ENCODE data around the gene KIF2B. TPM values are rescaled to one million over a fixed set of nuclear protein-coding genes. Genes with fewer than 3 reads are reported as not detected.

KIF2B gene
- total and polyA plus RNA-seq, 2 donors (not counting 1 experiment from before 2014, with no cell fraction given) = not detected

- intact Hi-C loops (cut with micrococcal nuclease) = no loop called here
- DNase-seq = no peak
- WGBS (ENCODE audit: insufficient coverage) = 100% methylated on average over 1 of the region's 5 CpGs
- no peaks in the 10 kb centered on the region for H4K20me1 ChIP-seq (ENCODE audit: control insufficient read depth, insufficient read depth, low read length, poor library complexity, severe bottlenecking)
- H3K27me3 Mint-ChIP-seq = no peaks in the 10 kb centered on the region
- ATAC-seq (ENCODE audit: low read depth) = no peak
- no peaks in the 10 kb centered on the region for H3K4me1 ChIP-seq (ENCODE audit: control insufficient read depth in 2 of 2, insufficient read depth in 2 of 2, low read length in 2 of 2)
- no peaks in the 10 kb centered on the region for H3K9me3 Mint-ChIP-seq (ENCODE audit: insufficient read depth)
- H2AFZ ChIP-seq (ENCODE audit: insufficient read depth, low read depth, low read length, poor library complexity, severe bottlenecking) = no peak overlapping the region
- CTCF ChIA-PET = no interaction called here
- no peak for TF ChIP-seq EZH2 (IDR thresholded peaks at IDR 0.05; ENCODE audit: borderline replicate concordance, insufficient read depth, low read depth, low read length, poor library complexity, severe bottlenecking)
- TF ChIP-seq CTCF (IDR thresholded peaks at IDR 0.05) = no peak
- H3K27ac Mint-ChIP-seq = no peak overlapping the region
- H3K4me1 Mint-ChIP-seq = no peaks in the 10 kb centered on the region
- H3K27me3 ChIP-seq (replicated peaks in 1 of 4; ENCODE audit: control extremely low read depth in 1 of 4, control insufficient read depth in 3 of 4, insufficient read depth in 4 of 4, low read length in 3 of 4) = no peaks in the 10 kb centered on the region
- H3K36me3 ChIP-seq (replicated peaks in 1 of 2; ENCODE audit: control extremely low read depth in 1 of 2, control insufficient read depth in 1 of 2, extremely low read depth in 1 of 2, insufficient read depth in 2 of 2, low read length in 1 of 2) = no peaks in the 10 kb centered on the region
- H3K4me3 Mint-ChIP-seq = no peak overlapping the region
- H3K4me2 ChIP-seq (replicated peaks; ENCODE audit: low read depth, low read length, poor library complexity, severe bottlenecking) = no peak overlapping the region
- H3K9ac ChIP-seq (ENCODE audit: low read length) = no peak overlapping the region
- no peak overlapping the region for H3K27ac ChIP-seq (ENCODE audit: low read length in 2 of 2)
- H3K4me3 ChIP-seq (ENCODE audit: control extremely low read depth in 1 of 5, extremely low read depth in 1 of 5, insufficient read depth in 1 of 5, low read depth in 2 of 5, low read length in 4 of 5) = no peak overlapping the region
- POLR2A ChIA-PET = no interaction called here
- H3K9me3 ChIP-seq (ENCODE audit: control extremely low read depth in 1 of 3, control insufficient read depth in 2 of 3, insufficient read depth in 1 of 3, low read length in 2 of 3) = no peaks in the 10 kb centered on the region
- H3K79me2 ChIP-seq (ENCODE audit: control insufficient read depth, insufficient read depth, low read length) = no peaks in the 10 kb centered on the region
Observed at GRCh38 chr17:53804437-53804836, 18.3 kb upstream of the KIF2B start.

- no peak for TF ChIP-seq EZH2 (IDR thresholded peaks at IDR 0.05; ENCODE audit: borderline replicate concordance, insufficient read depth, low read depth, low read length, poor library complexity, severe bottlenecking)
- no peak for TF ChIP-seq CTCF (IDR thresholded peaks at IDR 0.05)
- Histone ChIP-seq H3K27ac (ENCODE audit: low read length in 2 of 2) (no peak overlapping the region), H3K4me3 (ENCODE audit: control extremely low read depth in 1 of 5, extremely low read depth in 1 of 5, insufficient read depth in 1 of 5, low read depth in 2 of 5, low read length in 4 of 5) (no peak overlapping the region), H3K4me1 (ENCODE audit: control insufficient read depth in 2 of 2, insufficient read depth in 2 of 2, low read length in 2 of 2) (no peaks in the 10 kb centered on the region), H3K9ac (ENCODE audit: low read length) (no peak overlapping the region), H4K20me1 (ENCODE audit: control insufficient read depth, insufficient read depth, low read length, poor library complexity, severe bottlenecking) (no peaks in the 10 kb centered on the region), H3K27me3 (replicated peaks in 1 of 4; ENCODE audit: control extremely low read depth in 1 of 4, control insufficient read depth in 3 of 4, insufficient read depth in 4 of 4, low read length in 3 of 4) (no peaks in the 10 kb centered on the region), H3K9me3 (ENCODE audit: control extremely low read depth in 1 of 3, control insufficient read depth in 2 of 3, insufficient read depth in 1 of 3, low read length in 2 of 3) (no peaks in the 10 kb centered on the region), H3K4me2 (replicated peaks; ENCODE audit: low read depth, low read length, poor library complexity, severe bottlenecking) (no peak overlapping the region), H3K36me3 (replicated peaks in 1 of 2; ENCODE audit: control extremely low read depth in 1 of 2, control insufficient read depth in 1 of 2, extremely low read depth in 1 of 2, insufficient read depth in 2 of 2, low read length in 1 of 2) (no peaks in the 10 kb centered on the region), H3K79me2 (ENCODE audit: control insufficient read depth, insufficient read depth, low read length) (no peaks in the 10 kb centered on the region), H2AFZ (ENCODE audit: insufficient read depth, low read depth, low read length, poor library complexity, severe bottlenecking) (no peak overlapping the region)
- no peaks in the 10 kb centered on the region for H3K4me1 Mint-ChIP-seq
- no peaks in the 10 kb centered on the region for H3K27me3 Mint-ChIP-seq
- H3K4me3 Mint-ChIP-seq = no peak overlapping the region
- POLR2A ChIA-PET = no interaction called here
- ATAC-seq (ENCODE audit: low read depth) (no peak), DNase-seq (no peak)
- CTCF ChIA-PET = no interaction called here
- no peaks in the 10 kb centered on the region for H3K9me3 Mint-ChIP-seq (ENCODE audit: insufficient read depth)
- intact Hi-C loops (cut with micrococcal nuclease) = no loop called here
- no peak overlapping the region for H3K27ac Mint-ChIP-seq
Observed at GRCh38 chr17:53806473-53806872, 16.3 kb upstream of the KIF2B start.

All from B cell (primary cell).